ENCODE measurements around the gene ACTG1.

Gene ACTG1

GRCh38 chr17:81481073-81481799 is 31.4 kb downstream of the ACTG1 start:
- DNase-seq (ENCODE audit: low read depth): peak; percentile 42

GRCh38 chr17:81480140-81481072 is 32.2 kb downstream of the ACTG1 start:
- no peak for DNase-seq (ENCODE audit: low read depth)

DNA sequence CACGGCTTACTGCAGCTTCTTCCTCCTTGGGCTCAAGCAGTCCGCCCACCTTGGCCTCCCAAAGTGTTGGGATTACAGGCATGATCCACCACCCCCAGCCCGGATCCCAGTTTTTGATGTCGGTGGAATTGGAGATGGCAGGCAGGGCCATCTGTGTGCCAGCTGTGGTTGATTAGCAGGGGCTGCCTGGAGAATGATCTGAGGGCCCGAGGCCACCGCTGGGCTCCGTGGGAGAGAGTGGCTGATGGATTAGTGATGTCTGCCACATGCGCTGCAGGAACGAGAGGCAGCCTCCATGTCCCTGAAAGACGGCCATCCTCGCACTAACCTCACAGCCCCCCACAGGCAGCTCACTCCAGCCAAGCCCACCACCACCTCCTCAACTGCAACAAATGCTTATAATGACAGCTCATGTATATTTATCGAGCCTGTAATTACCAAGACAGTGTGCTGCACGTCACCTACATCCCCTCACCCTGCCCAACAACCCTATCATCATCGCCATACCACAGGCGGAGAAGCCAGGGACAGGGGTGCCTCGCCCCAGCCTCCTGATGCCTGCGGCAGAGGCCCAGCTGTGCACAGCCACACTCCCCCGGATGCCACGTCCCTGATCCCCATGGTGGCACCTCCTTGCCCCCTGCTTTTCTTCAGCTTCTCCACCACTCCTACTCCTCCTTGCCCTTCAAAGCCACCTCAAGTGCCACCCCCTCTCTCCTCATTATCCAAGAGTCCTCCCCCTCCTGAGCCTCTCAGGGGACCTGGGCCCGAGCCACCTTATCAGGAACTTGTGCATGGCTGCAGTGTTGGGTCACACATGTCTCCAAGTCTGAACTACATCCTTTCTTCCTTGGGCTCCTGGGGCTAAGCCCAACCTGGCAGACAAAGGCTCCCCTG is 33.2 kb downstream of the ACTG1 start:
- DNase-seq (ENCODE audit: low read depth): no peak

DNA sequence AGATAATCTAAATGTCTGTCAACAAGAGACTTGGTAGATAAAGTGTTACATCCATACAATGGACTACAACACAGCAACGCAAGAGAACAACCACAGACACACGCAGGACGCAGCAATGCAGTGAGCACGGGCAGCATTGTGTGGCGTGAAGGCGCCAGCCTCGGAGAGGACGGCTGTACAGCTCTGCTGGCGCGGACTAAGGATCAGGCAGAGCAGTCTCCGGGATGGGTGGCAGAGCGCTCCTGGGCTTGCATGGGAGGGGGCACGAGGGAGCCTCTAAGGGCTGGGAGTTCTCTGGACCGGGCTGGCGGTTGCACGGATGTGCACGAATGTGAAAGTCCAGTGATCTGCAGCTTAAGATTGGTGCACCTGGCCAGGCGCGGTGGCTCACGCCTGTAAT is 34.5 kb downstream of the ACTG1 start:
- no peak for DNase-seq (ENCODE audit: low read depth)

GRCh38 chr17:81477173-81477572 is 35.4 kb downstream of the ACTG1 start:
- DNase-seq (ENCODE audit: low read depth): no peak

DNA sequence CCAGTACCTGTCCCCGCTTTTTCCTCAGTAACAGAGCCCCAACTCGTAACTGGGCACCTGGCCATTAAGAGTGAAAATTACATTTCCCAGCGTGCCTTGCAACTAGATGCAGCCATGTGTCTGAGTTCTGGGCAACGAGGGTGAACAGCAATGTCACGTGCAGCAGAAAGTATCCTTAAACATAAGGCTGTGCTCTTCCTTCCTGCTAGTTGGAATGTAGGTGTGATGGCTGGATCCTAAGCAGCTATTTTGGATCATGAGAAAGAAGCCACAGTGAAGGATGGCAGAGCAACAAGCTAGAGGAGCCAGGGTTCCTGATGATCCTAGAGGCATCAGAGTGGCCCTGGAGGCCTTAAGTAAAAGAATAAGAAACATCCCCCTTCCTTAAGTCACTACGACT is 36.0 kb downstream of the ACTG1 start:
- DNase-seq (ENCODE audit: low read depth): no peak

GRCh38 chr17:81476097-81476496 is 36.5 kb downstream of the ACTG1 start:
- DNase-seq (ENCODE audit: low read depth): no peak

DNA sequence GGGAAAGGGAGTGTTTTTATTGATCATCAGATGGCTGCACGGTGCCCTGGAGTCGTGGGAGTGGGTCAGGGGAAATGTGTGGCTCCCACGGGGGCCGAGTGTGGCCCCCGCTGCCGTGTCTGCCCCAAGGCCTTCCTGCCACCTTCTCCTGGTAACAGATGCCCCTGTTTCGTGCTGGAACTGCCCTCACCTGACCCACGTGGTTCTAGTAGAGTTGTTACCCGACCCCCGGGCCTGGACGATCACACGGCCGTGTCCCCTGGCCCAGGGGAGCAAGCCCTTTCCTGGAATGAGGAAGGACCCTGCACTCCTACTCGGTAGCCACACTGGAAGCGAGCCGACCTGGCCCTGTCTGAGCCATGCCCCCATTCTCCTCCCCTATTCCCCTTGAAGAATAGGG is 37.6 kb downstream of the ACTG1 start:
- no peak for DNase-seq (ENCODE audit: low read depth)

DNA sequence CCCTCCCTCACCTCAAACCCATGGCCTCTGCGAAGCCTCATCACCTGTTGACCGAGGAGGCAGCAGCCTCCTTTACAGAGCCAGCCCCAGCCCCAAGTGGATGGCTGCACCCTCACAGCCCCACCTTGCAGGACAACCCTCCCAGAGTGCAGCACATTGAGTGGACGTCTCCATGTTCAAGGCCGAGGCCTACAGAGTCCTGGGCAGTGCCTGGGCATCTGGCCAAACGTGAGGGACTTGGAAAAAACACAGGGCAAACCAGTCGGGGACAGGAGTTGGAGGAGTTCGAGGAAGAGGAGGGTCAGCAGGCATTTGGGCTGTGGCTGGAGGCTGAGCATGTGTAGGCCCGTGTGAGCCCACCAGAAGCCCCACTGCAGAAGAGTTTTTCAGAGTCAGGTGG is 39.6 kb downstream of the ACTG1 start:
- no peak for DNase-seq (ENCODE audit: low read depth)

DNA sequence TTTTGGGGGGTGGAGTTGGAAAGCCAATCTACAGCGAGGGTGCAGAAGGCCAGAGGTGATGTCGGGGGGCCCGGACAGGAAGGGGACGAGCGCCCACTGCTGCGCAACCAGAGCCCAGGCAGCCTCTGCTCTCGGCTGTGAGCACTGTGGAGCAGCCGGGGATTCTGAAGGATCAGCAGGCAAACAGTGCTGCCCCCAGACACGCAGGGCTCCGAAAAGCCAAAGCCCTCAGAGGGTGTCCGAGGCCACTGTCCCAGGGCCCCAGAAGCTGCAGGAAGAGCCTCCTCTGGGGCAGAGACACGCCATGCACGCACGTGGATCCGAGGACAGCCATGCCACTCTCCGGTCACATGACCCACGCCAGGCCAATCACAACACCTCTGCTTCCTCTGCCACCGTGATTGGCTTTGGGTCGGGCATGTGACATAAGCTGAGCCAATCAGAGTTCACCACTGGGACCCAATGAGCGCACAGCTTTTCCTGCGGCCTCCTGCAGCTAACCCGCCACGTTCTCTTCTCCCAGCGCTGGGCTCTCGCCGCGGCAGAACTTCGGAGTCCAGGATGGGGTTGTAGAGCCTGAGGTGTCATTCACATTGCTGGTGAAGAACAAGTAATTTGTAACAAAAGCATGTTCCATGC is 40.7 kb downstream of the ACTG1 start:
- no peak for DNase-seq (ENCODE audit: low read depth)

GRCh38 chr17:81470944-81471817 is 41.4 kb downstream of the ACTG1 start:
- DNase-seq (ENCODE audit: low read depth): no peak

DNA sequence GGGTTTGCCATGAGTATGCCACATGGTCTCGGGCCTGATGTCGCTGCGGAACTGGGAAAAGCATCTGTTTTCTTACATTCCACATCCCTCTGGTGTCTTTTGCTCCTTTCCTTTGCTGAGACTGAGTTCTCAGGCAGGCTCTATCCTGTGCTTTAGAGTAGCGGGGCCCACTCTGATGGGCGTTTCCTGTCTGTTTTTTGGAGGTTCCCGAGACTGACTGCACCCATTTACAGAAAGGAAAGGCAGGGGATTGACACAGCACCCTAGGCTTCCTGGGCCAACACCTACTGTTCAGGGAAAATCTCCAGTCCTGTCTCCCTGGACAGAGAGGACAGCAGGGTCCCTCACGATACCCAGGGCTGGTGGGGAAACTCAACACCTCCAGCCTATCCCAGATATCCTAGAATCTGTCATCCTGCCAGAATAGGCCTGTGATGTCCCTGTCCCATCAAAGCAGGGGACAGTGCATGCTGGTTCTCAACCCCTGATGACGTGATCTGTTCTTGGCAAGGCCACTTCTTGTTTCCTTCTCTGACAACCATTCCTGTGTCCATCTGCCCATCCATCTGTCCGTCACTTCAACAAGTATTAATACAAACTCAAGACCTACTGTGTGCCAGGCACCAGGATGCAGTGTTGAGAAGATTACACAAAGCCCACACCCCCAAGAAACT is 42.2 kb downstream of the ACTG1 start:
- DNase-seq (ENCODE audit: low read depth): no peak

DNA sequence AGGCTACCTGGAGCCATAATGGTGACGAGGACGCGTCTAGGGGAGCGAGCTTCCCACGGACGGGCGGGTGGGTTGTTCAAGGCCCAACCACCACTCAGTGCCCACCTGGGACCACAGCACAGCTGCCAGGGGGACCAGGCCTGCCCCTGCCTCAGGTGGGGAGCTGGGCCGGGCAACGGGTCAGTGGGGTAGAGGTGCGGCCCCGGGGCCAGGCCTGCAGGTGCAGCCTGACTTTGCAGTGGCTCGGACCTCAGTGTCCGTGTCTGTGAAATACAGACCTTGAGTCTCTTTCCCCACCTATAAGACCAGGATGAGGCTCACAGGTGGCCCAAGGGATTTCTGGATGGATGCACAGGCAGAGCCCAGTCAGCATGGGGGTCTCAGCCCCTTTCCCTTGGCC is 43.3 kb downstream of the ACTG1 start:
- no peak for DNase-seq (ENCODE audit: low read depth)

GRCh38 chr17:81468770-81469121 is 43.9 kb downstream of the ACTG1 start:
- no peak for DNase-seq (ENCODE audit: low read depth)

GRCh38 chr17:81468111-81468769 is 44.4 kb downstream of the ACTG1 start:
- DNase-seq (ENCODE audit: low read depth): no peak

DNA sequence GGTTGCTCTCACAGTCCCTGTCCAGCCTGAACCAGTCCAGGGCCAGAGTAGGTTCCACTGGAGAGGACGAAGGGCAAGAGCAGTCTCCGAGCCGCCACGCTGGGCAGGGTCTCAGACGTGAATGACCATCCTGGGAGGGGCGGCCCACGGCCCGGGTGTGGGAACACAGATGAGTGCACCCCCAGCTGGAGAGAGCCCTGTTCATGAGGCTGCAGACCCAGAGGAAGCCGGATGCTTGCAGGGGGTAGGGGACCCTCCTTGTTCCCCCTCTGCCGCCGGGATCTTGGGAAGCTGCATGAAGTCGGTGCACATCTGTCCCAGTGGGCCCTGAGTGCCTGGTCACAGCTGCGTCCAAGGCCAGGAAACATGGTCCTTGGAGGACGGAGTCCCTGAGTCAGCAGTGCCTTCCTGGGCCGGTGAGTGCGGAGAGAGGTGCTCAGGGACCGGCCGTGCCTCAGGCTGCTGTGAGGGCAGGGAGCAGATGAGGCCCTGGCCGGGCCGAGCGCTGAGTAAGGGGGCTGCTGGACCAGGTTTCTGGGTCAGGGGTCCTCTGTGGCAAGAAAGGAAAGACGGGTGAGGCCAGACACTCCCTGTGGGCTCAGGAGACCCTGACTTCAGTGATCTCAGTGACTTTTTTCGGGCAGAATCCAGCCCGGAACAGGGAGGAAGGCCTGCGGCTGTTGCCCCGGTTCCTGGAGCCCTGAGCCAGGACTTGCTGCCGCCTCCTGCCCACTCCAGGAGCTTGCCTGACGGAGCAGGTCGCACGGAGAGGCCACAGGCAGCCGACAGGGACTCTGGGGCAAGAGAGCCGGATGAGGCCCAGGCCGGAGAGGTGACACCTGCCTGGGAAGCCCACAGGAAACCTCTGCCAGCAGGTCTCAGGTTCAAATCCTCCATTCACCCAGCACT is 45.8 kb downstream of the ACTG1 start:
- no peak for DNase-seq (ENCODE audit: low read depth)

GRCh38 chr17:81465910-81466309 is 46.7 kb downstream of the ACTG1 start:
- no peak for DNase-seq (ENCODE audit: low read depth)

DNA sequence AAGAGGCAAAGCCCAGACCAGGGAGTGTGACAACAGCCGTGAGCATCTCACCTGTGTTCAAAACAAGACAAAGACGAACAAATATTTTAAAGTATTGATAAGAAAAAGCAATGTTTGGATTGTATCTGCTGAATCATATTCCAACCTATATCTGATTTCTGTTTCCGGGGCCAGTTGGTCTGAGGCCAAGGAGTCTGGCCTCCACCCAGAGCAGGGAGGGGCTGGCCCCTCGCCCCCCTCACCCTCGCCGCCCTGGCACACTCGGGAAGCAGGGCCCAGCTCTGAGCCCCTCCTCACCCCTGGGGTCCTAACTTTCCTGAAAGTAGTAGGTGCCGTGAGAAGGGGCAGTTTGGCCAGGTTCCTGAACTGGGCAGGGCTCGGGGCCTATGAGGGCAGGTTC is 48.0 kb downstream of the ACTG1 start:
- no peak for DNase-seq (ENCODE audit: low read depth)

DNA sequence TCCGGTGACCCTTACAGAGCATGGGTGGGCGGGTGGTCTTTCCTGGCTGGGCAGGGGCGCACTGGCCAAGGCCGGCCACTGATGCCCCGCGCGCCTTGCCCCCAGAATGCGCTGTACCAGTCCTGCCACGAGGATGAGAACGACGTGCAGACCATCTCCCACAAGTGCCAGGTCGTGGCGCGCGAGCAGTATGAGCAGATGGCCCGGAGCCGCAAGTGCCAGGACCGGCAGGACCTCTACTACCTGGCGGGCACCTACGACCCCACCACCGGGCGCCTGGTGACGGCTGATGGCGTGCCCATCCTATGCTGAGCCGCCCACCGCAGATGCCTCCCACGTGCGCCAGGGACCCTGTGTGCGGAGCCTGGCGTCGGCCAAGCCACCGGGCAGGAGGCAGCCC is 49.1 kb downstream of the ACTG1 start:
- DNase-seq (ENCODE audit: low read depth): no peak

Measured in T-helper 22 cell (primary cell).